Effector memory CD8-positive, alpha-beta T cell (primary cell): ENCODE results near the gene TGFBR2.

Experiments
- ATAC-seq: fragments of 150-1000 bp; cut with Tn5 transposase; replicated peaks from 2 replicates; pipeline ENCODE4 v1.10.0; 2021; ENCODE audit warnings: mild to moderate bottlenecking, moderate library complexity
- DNase-seq, 3 experiments: peaks; one replicate each; pipeline ENCODE4 v3.0.0; 2021
- H3K27ac Mint-ChIP-seq, 2 donors: one replicate each; pipeline ENCODE4 v1.8.0; 2022; ENCODE audit warnings: mild to moderate bottlenecking in 2 of 2, mixed read lengths in 2 of 2, moderate library complexity in 2 of 2
- H3K27me3 Mint-ChIP-seq, 2 donors: one replicate each; pipeline ENCODE4 v1.8.0; 2022; ENCODE audit warnings: mixed read lengths in 2 of 2
- H3K36me3 Mint-ChIP-seq: one replicate; pipeline ENCODE4 v1.8.0; 2022; ENCODE audit warnings: mild to moderate bottlenecking, moderate library complexity, mixed read lengths; ENCODE audit not compliant: insufficient read depth
- H3K4me1 Mint-ChIP-seq, 2 donors: one replicate each; pipeline ENCODE4 v1.8.0; 2022; ENCODE audit warnings: low read depth in 2 of 2, mixed read lengths in 2 of 2
- H3K4me3 Mint-ChIP-seq, 2 donors: one replicate each; pipeline ENCODE4 v1.8.0; 2022; ENCODE audit warnings: mild to moderate bottlenecking in 2 of 2, mixed read lengths in 2 of 2, moderate library complexity in 2 of 2
- H3K9me3 Mint-ChIP-seq, 2 donors: one replicate each; pipeline ENCODE4 v1.8.0; 2022; ENCODE audit warnings: mixed read lengths in 2 of 2

The TGFBR2 gene

DNA sequence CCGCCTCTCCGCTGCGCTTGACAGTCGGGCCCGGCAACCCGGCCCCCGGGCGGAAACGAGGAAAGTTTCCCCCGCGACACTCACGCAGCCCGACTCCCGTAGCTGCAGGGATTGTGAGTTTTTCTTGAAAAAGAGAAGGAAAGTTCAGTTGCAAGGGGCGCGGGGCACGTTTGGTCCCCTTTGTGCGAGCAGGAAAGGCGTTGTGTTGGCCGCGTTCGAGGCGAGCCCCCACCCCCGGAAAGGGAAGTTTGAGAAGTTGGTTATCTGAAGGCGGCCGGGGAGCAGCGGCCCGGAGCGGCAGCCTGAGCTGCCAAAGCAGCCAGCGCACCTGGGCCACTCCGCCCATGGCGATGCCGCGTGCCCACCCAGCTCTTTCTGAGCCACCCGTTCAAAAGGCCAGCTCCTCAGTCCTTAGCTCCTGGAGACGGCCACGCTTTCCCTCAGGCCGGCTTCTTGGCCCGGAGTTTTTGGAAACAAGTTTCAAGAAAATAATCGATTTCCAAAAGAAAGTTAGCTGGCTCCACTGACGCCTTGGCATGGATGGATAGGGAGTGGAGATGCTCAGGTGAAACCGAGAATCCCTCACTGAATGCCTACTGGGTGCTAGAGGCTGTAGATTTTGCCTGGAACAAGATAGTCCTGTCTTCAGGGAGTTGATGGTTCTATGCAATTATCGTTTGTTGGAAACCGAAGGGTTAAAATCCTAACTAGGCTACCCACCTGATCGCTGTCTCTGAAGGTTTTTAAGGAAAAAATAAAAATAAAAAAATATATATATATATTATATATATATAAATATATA, 832 bp downstream of the TGFBR2 start:
- H3K9me3 Mint-ChIP-seq: no peaks in the 10 kb centered on the region
- peak overlapping the region; percentile 93 to 94 for H3K4me3 Mint-ChIP-seq
- peaks cover 49 to 61% of the 10 kb centered on the region in 2 donors for H3K4me1 Mint-ChIP-seq
- peak; percentile 54 to 60 (median 59) for DNase-seq
- ATAC-seq: peak; percentile 44
- peak overlapping the region; percentile 69 to 88 for H3K27ac Mint-ChIP-seq
- no peaks in the 10 kb centered on the region for H3K27me3 Mint-ChIP-seq
- H3K36me3 Mint-ChIP-seq: peaks cover 12% of the 10 kb centered on the region

DNA sequence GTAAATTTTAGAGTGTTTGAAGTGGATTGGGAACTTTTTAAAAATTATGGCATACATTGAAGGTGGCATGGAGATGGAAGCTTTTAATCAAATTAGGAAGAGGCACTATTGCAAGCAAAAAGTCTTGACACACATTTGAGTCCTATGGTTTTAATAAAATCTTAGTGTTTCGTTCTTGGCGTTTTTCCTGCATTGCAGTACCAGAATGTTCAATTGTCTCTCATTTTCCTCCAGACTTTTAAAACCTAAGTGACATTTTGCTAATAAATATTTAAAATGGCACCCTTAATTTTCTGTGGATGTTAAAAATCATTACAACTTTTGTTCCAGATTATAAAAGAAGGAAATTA, 2.2 kb downstream of the TGFBR2 start:
- Mint-ChIP-seq H3K9me3 (no peaks in the 10 kb centered on the region), H3K4me1 (peaks cover 58 to 74% of the 10 kb centered on the region in 2 donors), H3K36me3 (peaks cover 16% of the 10 kb centered on the region), H3K27ac (peak overlapping the region; percentile 69 to 88), H3K27me3 (no peaks in the 10 kb centered on the region), H3K4me3 (peak overlapping the region; percentile 93 to 94)
- no peak for ATAC-seq
- no peak for DNase-seq

DNA sequence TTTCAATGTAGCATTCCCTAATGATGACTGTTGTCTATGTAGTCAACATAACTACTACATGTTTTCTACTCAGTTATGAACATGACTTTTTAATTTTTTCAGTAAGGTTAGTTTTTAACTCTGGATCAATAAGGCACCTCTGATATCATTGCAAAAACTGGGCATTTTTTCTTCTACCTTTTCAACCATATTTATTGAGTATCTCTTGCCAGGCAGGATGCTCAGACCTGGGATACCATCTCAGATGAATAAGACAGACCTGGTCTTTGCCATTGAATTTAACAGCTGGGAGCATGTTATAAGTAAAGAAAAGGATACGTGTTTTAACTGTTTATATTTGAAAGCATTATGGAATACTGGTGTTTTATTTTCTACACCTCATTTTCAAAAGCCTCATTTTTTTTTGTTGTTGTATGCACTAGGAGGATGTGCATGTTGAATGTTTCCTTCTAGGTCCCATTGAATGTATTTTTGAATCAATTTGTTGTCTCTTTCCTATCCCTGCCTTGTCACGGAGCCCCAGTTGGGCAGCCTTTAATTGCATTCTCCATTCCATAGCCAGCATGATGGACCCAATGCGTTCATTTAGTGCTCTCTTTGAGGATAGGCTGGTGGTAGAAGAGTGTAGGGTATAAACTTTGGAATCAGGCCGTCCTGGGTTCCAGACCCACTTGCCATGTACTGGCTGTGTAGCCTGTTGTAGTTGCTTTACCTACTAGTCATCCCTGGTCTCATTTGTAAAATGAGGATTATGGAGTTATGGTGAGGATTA, 3.7 kb downstream of the TGFBR2 start:
- DNase-seq (no peak), ATAC-seq (no peak)
- H3K27ac Mint-ChIP-seq: peak overlapping the region; percentile 69 to 88
- H3K4me1 Mint-ChIP-seq: peaks cover 55 to 77% of the 10 kb centered on the region in 2 donors
- no peaks in the 10 kb centered on the region for H3K9me3 Mint-ChIP-seq
- H3K4me3 Mint-ChIP-seq: peak overlapping the region; percentile 93 to 94
- peaks cover 16% of the 10 kb centered on the region for H3K36me3 Mint-ChIP-seq
- H3K27me3 Mint-ChIP-seq: no peaks in the 10 kb centered on the region

DNA sequence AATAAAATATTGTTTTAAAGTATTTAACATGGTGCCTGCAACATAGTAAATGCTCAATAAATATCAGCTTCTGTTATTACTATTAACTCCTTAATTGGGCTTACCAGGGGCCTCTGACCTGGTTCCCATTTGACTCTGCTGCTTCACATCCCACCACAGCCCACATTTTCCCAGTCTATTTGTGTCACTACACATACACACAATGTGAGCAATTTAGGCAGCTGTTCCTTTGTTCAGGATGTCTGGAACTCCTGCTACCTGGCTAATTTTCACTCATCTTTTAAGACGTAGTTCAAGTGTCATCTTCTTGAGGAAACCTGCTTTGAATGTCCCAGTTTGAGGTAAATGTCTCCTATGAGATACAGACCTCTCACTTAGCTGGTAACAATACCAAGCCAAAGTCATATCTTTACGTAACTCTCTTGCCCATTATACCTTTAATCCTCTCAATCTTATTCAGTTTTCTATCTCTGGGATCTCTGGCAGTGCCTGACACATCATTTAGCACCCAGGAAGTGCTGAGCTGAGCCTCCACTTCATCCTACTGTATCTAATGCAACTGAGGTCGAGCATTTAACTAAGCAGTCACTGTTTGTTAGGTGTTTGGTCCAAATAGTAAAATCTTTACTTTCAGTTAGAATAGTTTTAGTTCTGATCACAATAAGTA, 4.4 kb downstream of the TGFBR2 start:
- Mint-ChIP-seq H3K4me1 (peaks cover 52 to 76% of the 10 kb centered on the region in 2 donors), H3K27ac (peak overlapping the region; percentile 69 to 88), H3K27me3 (no peaks in the 10 kb centered on the region), H3K9me3 (no peaks in the 10 kb centered on the region), H3K4me3 (peak overlapping the region; percentile 93 to 94), H3K36me3 (peaks cover 16% of the 10 kb centered on the region)
- ATAC-seq: no peak
- no peak for DNase-seq

DNA sequence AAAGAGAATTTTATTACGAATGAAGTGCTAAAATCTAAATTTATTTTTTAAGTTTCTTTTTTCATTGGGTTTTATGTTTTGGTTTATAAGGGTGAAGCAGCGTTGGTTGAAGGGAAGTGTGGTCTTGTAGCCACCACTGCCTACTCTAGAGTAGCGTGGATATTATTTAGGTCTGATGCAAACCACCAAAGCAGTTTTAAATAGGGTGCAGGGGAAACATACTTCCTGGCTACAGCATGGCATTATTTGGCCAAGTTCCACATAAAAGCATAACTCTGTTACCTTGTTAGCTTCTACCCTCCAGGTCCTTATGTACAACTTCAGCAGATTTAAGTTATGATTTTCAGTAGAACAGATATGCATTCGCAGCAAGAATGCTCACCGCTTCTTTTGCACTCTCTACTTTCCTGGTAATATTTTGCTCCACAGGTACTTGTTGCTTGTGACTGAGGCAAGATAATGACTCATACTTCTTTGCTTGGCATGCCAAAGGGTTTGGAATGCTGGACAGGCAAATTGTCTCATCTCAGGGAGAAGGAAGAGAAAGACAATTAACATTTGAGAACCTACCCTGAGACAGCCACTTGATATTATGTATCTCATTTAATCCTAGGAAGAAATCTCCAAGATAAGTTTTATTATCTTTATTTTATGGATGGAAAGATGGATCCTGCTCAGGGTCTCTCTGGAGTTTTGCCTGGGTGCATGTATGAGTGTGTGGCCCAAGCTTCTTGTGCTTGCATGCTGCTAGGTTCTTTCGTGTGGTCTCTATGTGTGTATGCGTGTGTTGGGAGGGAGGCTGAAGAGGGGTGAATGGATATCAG, 5.4 kb downstream of the TGFBR2 start:
- no peaks in the 10 kb centered on the region for H3K27me3 Mint-ChIP-seq
- H3K9me3 Mint-ChIP-seq: no peaks in the 10 kb centered on the region
- peak overlapping the region; percentile 93 to 94 for H3K4me3 Mint-ChIP-seq
- peak overlapping the region; percentile 69 to 88 for H3K27ac Mint-ChIP-seq
- H3K4me1 Mint-ChIP-seq: peaks cover 56 to 81% of the 10 kb centered on the region in 2 donors
- peaks cover 18% of the 10 kb centered on the region for H3K36me3 Mint-ChIP-seq
- ATAC-seq: peak; percentile 77
- DNase-seq: peak in 2 of 3 experiments; percentile 24 to 27

DNA sequence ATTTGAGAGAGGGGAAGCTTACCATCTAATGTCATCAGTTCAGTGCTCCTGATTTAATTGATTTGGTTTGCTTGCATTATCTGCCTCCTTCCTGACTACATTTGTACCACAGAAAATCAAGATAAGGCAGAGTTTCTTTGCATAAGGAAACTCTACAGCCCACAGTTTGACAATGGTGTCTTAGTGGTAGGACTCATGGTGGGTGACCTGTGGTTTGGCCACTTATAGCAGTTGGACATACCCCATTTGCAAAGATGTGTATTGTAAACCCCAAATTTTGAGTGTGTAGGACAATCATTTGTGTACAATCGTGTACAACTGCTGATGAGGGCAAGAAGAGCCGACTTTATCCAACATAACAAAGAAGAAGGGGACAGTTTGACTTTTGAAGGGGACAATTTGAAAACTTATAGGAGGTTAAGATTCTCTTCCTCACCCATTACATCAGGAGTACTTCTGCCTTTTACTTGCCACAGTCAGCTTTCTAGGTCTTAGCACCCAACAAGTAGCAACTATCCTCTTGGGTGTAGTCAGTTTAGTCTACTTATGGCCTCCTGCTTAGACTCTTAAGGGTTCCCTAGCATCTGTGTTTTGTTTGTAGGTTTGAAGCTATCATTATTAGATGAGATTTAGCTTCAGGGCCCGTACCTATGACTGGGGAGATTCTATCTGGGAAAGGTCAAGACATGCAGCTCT, 6.2 kb downstream of the TGFBR2 start:
- ATAC-seq (no peak), DNase-seq (no peak)
- Mint-ChIP-seq H3K27me3 (no peaks in the 10 kb centered on the region), H3K4me1 (peaks cover 60 to 86% of the 10 kb centered on the region in 2 donors), H3K27ac (peak overlapping the region; percentile 69 to 88), H3K4me3 (peak overlapping the region; percentile 93 to 94), H3K9me3 (no peaks in the 10 kb centered on the region), H3K36me3 (peaks cover 20% of the 10 kb centered on the region)

DNA sequence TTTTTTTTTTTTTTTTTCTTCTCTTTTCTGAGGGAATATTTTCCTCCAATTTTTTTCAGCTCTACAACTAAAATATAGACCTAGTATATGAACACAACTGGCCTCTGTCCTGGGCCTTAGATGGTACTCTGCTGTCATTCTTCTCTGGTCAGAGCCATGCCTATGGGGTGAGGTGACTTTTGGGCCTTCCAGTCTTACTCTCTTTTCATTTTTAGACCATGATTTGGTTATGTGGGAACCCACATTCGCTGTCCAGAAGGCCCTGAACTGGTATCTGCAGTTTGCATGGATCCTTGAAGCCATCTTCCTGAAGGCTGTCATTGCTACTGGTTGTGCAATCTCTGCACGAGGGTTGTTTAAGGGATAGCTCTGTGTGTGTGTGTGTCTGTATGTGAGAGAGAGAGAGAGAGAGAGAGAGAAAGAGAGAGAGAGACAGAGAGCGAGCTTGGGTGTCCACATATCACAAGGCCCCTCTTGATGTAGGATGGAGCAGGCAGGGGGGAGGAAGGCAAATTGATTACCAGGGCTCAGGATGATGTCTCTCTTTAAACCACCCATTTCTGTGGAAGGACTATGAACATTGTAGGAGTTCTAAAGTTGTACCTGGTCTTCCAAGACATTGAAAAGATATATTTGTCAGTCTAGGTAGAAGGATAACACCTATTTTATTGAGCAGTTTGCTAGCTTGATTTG, 6.9 kb downstream of the TGFBR2 start:
- Mint-ChIP-seq H3K4me1 (peaks cover 65 to 88% of the 10 kb centered on the region in 2 donors), H3K9me3 (no peaks in the 10 kb centered on the region), H3K27ac (peak overlapping the region; percentile 5 to 88), H3K36me3 (peaks cover 18% of the 10 kb centered on the region), H3K27me3 (no peaks in the 10 kb centered on the region), H3K4me3 (peak overlapping the region; percentile 93 to 94)
- no peak for ATAC-seq
- DNase-seq: no peak

DNA sequence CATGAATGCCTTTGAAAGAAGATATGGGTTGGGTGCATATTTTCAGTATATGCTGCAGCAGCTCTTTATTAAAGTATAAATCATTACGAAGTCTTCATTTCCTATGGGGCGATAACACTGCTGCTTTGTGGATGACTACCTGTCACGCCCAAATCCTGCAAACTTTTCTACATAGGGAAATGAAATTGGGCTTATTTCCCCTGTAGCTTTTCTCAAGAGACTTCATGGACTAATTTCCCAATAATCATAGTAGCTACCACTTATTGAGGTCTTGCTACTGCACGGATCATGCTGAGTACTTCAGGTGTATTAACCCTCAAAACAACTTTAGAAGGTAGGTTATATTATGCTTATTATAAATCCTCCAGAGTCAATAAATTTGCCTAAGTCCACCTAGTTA, 8.0 kb downstream of the TGFBR2 start:
- H3K36me3 Mint-ChIP-seq: peaks cover 16% of the 10 kb centered on the region
- peak overlapping the region; percentile 93 to 94 for H3K4me3 Mint-ChIP-seq
- no peaks in the 10 kb centered on the region for H3K9me3 Mint-ChIP-seq
- no peak for DNase-seq
- H3K27me3 Mint-ChIP-seq: no peaks in the 10 kb centered on the region
- H3K27ac Mint-ChIP-seq: peak overlapping the region in 1 of 2 donors; percentile 88
- ATAC-seq: no peak
- peaks cover 69 to 95% of the 10 kb centered on the region in 2 donors for H3K4me1 Mint-ChIP-seq

DNA sequence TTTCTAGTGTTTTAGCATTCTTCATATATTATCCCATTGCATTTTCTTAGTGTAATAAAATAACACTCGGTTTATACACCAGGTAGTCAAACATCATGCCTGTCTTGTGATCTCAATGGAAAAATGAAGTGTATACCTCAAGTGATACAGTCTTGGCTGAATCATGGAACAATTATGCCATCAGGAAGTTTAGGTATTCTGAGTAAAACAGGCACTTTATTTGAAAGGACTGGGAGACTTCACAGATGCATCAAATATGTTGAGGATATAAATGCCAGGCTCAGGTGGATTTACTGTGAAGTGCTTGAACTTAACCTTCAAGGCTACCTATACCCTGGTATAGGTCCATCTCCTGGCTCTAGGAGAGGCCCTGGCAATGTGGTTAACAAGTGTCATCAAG, 8.5 kb downstream of the TGFBR2 start:
- peak overlapping the region; percentile 38 to 94 for H3K4me3 Mint-ChIP-seq

DNA sequence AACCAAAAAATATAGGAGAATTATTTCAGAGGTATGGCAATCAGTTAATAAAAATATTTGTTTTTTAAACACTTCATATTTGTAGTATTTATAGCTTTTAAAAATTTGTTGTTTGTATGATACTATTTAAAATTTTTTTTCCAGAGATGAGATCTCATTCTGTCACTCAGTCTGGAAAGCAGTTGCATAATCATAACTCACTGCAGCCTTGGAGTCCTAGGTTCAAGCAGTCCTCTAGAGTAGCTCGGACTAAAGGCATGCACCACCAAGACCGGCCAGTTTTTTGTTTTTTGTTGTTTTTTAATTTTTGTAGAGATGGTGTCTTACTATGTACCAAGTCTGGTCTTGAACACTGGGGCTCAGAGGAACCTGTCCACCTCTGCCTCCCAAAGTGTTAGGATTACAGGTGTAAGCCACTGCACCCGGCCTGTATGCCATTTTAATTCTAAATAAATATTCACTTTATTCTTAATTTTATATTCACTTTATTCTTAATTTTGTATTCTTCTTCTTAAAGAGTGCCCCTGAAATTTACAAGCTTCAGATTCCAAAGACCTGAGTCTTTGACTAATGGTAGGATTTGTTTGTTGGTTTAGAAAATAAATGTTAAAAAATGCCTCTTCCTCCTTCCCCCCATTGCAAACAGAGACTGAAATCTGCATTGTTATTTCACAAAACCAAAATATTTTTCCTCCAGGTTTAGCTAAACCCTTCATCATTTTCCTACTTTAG, 9.4 kb downstream of the TGFBR2 start:
- Mint-ChIP-seq H3K4me3 (peak overlapping the region; percentile 47 to 94), H3K27ac (peak overlapping the region; percentile 30 to 88), H3K27me3 (no peaks in the 10 kb centered on the region), H3K36me3 (peaks cover 25% of the 10 kb centered on the region), H3K4me1 (peaks cover 74 to 95% of the 10 kb centered on the region in 2 donors), H3K9me3 (no peaks in the 10 kb centered on the region)
- no peak for ATAC-seq
- DNase-seq: no peak

More for the DNA sequence above, 8.5 kb downstream of the TGFBR2 start:
- ATAC-seq (no peak), DNase-seq (no peak)
- peaks cover 69 to 95% of the 10 kb centered on the region in 2 donors for H3K4me1 Mint-ChIP-seq
- peaks cover 21% of the 10 kb centered on the region for H3K36me3 Mint-ChIP-seq
- H3K27ac Mint-ChIP-seq: peak overlapping the region; percentile 30 to 88
- no peaks in the 10 kb centered on the region for H3K9me3 Mint-ChIP-seq
- no peaks in the 10 kb centered on the region for H3K27me3 Mint-ChIP-seq

DNA sequence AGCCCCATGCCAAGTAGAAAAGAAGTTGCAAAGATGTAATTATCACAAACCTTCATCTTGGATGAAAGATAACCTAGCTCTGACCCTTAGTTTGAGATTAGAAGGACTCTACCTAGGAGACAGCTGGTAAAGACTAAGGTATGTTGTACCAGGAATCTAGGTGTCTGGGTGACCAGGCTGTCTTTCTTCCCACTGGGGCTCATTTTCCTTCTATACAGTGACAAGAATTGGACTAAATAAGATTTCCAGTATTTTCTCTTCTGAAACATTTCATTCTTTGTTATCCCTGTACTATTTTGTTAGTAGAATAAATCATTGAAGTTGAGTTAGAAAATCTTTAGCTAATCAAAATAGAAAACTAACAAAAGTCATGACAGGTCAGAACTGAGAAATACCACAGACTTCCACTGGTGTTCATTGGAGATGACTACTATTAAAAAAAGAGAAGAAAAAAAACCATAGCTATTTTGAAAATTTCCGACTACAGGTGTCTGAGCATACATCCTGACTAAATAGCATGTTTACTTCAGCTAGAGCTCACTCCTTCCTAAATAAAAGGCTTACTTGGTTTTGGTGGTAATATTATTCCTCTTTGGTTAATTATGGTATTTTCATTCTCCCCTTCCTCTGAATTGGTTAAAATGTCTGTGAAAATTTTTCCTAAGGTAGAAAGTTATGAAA, 10.1 kb downstream of the TGFBR2 start:
- no peak for DNase-seq
- Mint-ChIP-seq H3K9me3 (no peaks in the 10 kb centered on the region), H3K27ac (peak overlapping the region; percentile 32 to 88), H3K4me1 (peaks cover 71 to 93% of the 10 kb centered on the region in 2 donors), H3K27me3 (no peaks in the 10 kb centered on the region), H3K36me3 (peaks cover 25% of the 10 kb centered on the region), H3K4me3 (peak overlapping the region; percentile 47 to 77)
- no peak for ATAC-seq
